HG03066 (cell line): ENCODE measurements around the gene MRPS22.

Experiments
- ATAC-seq: cut with Tn5 transposase; IDR thresholded peaks from one replicate; pipeline ENCODE4 v1.9.1; 2021; ENCODE audit warnings: low read depth; ENCODE audit not compliant: unreplicated experiment

The MRPS22 gene

DNA sequence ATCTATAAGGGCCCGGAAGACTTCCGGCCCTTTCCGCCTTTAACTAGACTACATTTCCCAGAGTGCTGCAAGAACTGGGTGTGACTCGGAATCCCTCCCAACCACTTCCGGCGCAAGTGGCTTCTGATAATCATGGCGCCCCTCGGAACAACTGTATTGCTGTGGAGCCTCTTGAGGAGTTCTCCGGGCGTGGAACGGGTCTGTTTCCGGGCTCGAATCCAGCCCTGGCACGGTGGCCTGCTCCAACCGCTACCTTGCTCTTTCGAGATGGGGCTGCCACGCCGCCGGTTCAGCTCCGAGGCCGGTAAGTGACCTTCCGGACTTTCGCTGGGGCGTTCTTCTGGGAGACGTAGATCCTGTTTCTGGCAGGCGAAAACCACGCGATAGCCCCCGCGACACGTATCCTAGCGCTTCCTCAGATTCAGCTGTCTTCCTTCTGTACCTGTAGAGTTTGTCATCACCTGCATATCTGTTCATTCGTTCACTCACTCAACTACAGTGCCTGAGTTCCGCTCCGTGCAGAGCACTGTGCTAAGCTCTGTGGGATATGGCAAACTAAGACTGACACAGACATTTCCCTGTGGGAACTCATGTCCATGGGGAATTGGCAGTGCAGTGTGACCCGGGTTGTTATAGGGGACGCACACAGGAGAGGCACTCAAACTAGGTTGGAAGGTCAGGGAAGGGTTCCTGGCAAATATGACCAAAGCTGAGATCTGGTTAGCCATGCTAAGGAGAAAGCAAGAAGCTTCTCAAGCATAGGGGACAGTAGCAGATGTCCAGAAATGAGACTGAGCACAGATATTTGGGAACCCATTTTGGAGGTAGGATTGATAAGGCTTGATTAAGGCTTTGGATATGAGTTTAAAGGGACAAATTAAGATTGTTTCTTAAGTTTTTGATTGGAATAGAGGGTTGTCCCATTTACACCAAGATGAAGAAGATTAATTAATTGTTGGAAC, at the start of gene MRPS22:
MRPS22 (plus strand) TSS at position 126 of the 962 bp plus-strand sequence; CDS start at position 133, 7 bp downstream.
- ATAC-seq, result peak; percentile 99

- no peak for ATAC-seq
These were observed 48.8 kb upstream of the MRPS22 start for GRCh38 chr3:139295040-139295439.

DNA sequence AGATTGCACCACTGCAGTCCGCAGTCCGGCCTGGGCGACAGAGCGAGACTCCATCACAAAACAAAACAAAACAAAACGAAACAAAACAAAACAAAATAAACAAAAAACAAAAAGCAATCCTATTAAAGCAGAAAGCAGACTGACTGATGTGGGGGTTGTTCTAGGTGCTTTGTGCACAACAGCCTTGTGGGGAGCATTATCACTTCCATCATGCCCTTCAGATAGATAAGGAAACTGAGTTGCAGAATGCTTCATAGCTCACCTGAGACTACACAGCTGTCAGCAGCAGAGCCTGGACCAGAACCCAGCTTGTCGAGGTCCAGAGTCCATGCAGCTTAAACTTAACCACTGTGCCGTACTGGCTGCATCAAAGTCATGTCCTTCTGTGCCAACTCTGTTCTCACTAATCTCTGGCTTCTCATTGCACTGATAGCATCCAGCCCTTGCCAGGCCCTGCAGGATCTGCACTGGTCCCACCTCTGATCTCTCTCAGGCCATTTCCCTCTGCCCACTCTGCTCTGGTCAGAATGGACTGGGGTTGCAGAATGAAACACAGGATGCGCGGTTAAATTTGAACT, 47.6 kb upstream of the MRPS22 start:
- ATAC-seq, result no peak

DNA sequence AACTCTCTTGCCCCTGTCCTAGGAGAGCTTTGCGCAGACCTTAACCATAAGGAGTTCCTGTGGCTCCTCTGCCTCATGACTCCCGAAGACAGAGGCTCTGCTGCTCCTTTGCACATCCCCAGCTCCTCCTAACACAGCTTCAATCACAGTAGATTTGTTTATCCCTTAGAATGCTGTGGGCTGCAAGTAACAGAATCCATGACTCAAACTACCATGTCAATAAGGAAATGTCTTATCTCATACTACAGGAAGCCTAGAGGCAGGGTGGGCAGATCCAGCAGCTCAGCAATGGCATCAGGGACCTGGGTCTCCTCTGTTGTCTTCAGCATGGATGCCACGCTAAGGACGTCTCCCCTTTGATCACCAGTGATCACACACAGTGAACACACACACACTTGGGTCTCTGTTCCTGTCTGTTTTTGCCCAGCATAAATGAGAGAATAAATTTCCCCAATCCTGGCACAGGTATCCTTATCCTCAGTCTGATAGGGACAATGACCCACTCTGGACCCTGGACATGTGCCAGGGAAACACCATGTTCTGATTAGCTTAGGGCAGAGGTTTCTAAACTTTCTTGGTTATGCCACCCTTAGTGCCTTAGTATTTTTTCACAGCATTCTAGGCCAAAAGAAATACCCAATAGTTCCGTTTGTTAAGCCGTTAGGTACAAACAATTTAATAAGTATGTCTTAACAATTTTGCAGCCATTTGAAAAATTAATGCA, 46.1 kb upstream of the MRPS22 start:
- no peak for ATAC-seq

DNA sequence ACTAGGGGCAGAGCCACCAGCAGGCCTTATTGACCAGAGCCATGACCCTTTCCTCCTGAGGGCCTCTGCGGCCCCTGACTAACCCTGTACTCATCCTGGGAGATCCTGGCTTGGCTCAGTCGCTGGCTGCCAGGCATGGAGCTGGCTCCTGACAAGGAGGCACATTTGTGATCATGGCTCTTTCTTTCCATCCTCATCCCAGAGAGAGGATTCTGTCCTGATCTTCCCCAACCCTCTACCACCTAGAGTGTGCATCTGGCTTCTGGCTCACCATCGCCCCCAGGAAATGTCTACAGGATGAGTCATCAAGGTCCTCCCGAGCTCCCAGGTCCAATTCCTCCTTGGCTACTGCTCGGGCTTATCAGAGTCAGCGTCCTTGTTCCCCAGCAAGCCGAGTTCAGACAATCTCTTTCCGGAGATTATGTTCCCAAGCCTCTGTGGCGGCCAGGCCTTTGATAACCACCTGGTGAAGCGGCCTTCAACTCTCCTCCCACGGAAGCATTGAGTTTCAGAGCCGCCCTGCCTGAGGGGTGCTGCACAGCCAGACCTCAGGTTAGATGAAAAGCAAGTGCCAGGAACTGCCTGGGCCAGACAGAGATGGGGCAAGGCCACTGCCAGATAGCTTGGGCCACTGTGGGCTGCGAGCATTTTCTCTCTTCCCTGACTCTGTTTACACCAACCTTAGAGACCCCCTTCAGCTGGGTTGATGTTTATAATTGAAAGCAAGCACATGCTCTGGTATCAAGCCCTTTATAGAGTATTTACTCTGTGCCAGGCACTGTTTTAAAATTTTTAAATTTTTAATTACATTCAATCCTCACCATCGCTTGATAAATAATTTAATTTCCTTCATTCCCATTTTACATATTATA, 44.3 kb upstream of the MRPS22 start:
- ATAC-seq, result no peak

GRCh38 chr3:139300416-139300815, 43.4 kb upstream of the MRPS22 start:
- ATAC-seq, result no peak

DNA sequence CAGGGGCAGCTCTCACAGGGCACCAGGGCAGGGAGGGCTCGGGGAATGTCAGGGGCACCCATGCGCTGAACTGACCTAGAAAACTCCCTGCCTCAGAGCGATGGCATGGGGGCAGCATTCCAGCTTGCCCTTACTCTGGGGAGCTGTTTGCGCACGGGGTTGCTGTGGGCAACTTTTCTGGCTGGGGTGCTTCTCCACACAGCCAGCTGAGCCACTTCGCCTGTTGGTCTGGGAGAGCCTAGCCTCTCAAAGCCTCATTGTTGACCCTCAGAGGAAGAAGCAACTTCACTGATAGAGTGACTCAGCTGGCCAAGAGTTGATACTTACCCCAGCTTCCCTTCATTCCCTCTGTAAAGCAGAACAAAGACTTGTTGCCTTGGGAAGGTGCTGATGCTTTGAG, 42.6 kb upstream of the MRPS22 start:
- no peak for ATAC-seq

GRCh38 chr3:139301654-139302053, 42.2 kb upstream of the MRPS22 start:
- ATAC-seq, result no peak

DNA sequence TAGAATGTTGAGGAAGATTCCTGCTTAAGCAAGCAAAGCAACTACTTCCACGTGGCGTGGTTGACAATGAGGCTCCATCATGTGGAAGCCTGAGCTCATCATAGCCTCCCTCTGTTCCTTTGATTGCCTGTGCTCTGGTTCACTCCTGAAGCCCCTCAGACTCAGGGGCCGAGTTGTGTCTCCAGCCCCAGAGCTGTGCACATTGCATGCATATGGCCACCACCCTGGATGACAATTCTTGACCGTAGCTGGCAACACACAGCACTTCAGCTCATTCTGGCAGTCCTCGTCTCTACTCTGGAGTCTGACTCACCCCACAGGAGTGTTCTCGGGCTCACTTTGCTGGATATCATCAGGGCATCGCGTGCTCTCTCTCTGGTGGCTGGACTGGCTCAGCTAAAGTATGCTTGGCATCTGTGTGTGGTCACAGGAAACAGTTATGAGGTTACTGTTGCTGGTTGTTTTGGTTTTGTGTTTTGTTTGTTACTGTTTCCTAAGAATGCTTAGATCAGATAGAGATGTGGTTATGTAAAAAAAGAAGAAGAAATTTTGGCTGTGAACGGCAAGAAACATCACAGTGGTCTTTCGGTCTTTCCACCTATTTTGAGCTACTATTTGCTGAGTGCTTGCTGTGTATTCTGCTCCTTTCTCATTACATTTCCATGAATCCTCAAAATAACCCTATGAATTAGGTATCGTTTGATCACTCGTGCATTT, 41.6 kb upstream of the MRPS22 start:
- no peak for ATAC-seq

GRCh38 chr3:139302801-139303113, 41.1 kb upstream of the MRPS22 start:
- ATAC-seq, result no peak

DNA sequence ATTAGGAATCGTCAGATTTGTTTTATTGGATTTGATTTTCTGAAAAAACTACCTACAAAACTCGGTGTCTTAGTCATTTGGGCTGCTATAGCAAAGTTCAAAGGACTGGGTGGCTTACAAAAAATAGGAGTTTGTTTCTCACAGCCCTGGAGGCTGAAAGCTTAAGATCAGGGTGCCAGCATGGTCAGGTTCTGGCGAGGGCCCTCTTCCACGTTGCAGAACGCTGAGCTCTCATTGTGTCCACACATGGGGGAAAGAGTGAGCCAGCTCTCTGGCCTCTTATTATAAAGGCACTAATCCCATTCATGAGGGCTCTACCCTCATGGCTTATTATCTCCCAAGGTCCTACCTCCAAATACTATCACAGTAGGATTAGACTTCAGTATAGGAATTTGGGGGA, 40.6 kb upstream of the MRPS22 start:
- no peak for ATAC-seq

DNA sequence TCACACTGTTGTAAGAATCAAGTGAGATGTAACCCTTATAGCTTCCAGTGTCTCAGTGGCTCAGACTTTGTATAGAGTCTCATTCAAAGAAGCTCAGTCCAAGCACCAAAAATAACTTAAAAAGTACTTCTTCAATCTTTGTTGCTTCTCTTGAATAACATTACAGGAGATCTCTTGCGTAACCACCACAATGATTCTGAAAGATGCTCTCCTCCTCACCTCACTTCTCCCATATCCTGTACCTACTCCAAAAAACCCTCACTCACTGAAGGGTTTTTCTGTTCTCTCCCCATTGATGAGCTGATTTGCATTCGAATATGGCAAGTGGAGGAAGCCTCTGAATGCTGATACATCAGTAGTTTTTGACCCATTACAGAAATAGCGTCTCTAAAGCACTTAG, 39.4 kb upstream of the MRPS22 start:
- ATAC-seq, result no peak

GRCh38 chr3:139306078-139306477, 37.7 kb upstream of the MRPS22 start:
- ATAC-seq, result no peak

GRCh38 chr3:139307072-139307491, 36.7 kb upstream of the MRPS22 start:
- no peak for ATAC-seq

GRCh38 chr3:139307601-139308555, 35.9 kb upstream of the MRPS22 start:
- no peak for ATAC-seq

DNA sequence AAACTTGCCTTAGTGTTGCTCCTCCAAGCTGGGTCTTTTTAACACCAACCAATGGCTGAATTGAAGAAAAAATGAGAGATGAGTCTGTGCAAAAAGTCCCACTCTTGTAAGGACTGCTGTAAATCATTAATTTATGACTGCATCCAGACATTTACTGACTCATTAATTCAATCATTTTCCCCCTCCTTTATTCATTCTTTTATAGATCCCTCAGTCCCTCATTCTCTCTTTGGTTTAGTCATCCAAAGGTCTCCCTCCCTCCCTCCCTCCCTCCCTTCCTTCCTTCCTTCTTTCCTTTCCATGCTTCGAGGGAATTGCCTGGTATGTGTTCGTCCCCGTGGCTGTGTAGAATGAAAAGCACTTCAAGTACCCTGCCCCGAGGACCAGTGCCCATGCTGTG, 35.3 kb upstream of the MRPS22 start:
- no peak for ATAC-seq

DNA sequence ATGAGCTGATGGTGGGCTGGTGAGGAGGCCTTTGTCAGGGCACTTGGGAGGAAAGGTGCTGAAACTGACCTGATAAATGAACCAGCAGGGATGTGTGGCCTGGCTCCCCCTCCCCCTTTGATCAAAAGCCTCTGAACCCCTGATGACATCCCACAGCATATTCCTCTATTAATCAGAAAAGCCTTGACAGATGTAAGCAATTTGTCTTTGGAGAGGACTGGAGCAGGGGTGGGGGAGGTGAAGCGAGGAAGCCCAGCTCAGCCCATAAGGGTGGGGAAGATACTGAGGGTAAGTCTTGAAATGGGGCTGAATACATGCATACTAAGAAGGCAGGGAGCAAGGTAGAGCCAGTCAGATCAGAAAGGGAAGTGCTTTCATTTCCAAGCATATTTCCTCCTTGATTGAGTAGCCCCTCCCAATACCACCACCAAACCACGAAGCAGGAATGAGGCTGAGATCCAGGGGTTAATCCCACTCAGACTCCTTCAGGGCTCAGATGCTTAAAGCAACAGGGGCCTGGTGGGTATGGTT, 34.7 kb upstream of the MRPS22 start:
- ATAC-seq, result no peak

DNA sequence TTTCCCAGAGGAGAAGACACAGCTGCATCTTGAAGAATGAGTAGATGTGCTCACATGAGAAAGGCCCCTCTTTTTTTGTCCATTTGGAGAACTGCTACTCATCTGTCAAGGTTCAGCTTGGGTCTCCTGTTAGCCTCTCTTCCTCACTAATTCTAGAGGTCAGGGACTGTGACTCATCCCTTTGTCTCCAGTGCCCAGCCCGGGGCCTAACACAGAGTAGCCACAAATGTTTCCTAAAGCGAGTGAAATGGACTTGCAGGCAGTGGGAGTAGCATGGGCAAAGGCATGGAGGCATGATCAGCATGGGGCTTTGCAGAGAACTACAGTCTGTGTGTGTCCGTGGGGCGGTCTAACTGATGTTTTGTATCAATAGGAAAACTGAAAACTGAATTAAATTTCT, 33.9 kb upstream of the MRPS22 start:
- no peak for ATAC-seq
